Duodenal mucosa (tissue), 2 donors: ENCODE measurements around the gene FKBP1C.
"Not testable (repeated sequence)": the region's sequence is repeated elsewhere in the genome, so short reads cannot be mapped to it uniquely, and the experiment has no call there.

Experiments used
- H3K27ac ChIP-seq: one replicate; pipeline ENCODE4 v1.7.0; 2013; ENCODE audit warnings: low read depth, low read length
- H3K27me3 ChIP-seq, 2 donors: one replicate each; pipeline ENCODE4 v1.7.0; 2013; ENCODE audit warnings: low read length in 2 of 2, control low read depth in 1 of 2; ENCODE audit not compliant: insufficient read depth in 2 of 2, control insufficient read depth in 1 of 2
- H3K36me3 ChIP-seq, 2 donors: one replicate each; pipeline ENCODE4 v1.7.0; 2013; ENCODE audit warnings: low read length in 2 of 2, control low read depth in 1 of 2; ENCODE audit not compliant: insufficient read depth in 2 of 2, control insufficient read depth in 1 of 2
- H3K4me1 ChIP-seq, 2 donors: one replicate each; pipeline ENCODE4 v1.7.0; 2013; ENCODE audit warnings: low read length in 2 of 2, control low read depth in 1 of 2; ENCODE audit not compliant: insufficient read depth in 2 of 2, control insufficient read depth in 1 of 2
- H3K4me3 ChIP-seq, 2 donors: one replicate each; pipeline ENCODE4 v1.7.0; 2013; ENCODE audit warnings: low read length in 2 of 2, low read depth in 1 of 2
- H3K9ac ChIP-seq, 2 donors: one replicate each; pipeline ENCODE4 v1.7.0; 2013; ENCODE audit warnings: low read length in 2 of 2, low read depth in 1 of 2
- H3K9me3 ChIP-seq, 2 donors: one replicate each; pipeline ENCODE4 v1.7.0; 2013; ENCODE audit warnings: low read length in 2 of 2, control low read depth in 1 of 2; ENCODE audit not compliant: control insufficient read depth in 1 of 2

FKBP1C gene

DNA sequence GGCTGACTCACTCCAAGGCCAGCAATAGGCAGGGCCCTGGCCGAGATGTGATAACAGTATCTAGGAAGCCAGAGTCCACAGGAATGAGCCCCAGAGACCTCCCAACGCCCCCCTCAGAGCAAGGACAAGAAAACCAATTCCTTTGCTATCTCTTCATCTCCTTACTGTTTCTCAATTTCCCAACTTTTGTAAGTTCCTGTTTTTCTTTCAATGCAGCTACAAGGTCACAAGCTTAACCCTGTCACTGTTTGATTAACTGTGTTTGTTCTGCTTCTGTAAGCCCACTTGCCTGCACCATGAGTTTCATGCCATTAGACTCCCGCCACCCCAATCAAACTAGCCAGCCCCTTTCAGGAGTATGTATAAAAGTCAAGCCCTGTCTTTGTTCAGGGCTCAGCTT lies 3.5 kb downstream of the FKBP1C start:
- peaks cover 3 to 5% of the 10 kb centered on the region in 2 donors for H3K9me3 ChIP-seq
- H3K27ac ChIP-seq, result no peak overlapping the region
- H3K9ac ChIP-seq, result no peak overlapping the region

GRCh38 chr6:63224179-63224578 lies 12.9 kb downstream of the FKBP1C start:
- no peak overlapping the region for H3K9ac ChIP-seq
- H3K36me3 ChIP-seq, result no peaks in the 10 kb centered on the region
- no peaks in the 10 kb centered on the region for H3K9me3 ChIP-seq
- H3K4me1 ChIP-seq, result no peaks in the 10 kb centered on the region
- no peak overlapping the region for H3K27ac ChIP-seq
- no peaks in the 10 kb centered on the region for H3K27me3 ChIP-seq
- no peak overlapping the region for H3K4me3 ChIP-seq

More for the DNA sequence above, 3.5 kb downstream of the FKBP1C start:
- Histone ChIP-seq H3K36me3 (no peaks in the 10 kb centered on the region), H3K4me3 (no peak overlapping the region), H3K27me3 (no peaks in the 10 kb centered on the region), H3K4me1 (no peaks in the 10 kb centered on the region)

- not testable (repeated sequence) for H3K9ac ChIP-seq, H3K27me3 ChIP-seq, H3K4me1 ChIP-seq, H3K36me3 ChIP-seq, H3K27ac ChIP-seq, H3K4me3 ChIP-seq, H3K9me3 ChIP-seq
Measured at GRCh38 chr6:63225987-63226386, 14.7 kb downstream of the FKBP1C start.

DNA sequence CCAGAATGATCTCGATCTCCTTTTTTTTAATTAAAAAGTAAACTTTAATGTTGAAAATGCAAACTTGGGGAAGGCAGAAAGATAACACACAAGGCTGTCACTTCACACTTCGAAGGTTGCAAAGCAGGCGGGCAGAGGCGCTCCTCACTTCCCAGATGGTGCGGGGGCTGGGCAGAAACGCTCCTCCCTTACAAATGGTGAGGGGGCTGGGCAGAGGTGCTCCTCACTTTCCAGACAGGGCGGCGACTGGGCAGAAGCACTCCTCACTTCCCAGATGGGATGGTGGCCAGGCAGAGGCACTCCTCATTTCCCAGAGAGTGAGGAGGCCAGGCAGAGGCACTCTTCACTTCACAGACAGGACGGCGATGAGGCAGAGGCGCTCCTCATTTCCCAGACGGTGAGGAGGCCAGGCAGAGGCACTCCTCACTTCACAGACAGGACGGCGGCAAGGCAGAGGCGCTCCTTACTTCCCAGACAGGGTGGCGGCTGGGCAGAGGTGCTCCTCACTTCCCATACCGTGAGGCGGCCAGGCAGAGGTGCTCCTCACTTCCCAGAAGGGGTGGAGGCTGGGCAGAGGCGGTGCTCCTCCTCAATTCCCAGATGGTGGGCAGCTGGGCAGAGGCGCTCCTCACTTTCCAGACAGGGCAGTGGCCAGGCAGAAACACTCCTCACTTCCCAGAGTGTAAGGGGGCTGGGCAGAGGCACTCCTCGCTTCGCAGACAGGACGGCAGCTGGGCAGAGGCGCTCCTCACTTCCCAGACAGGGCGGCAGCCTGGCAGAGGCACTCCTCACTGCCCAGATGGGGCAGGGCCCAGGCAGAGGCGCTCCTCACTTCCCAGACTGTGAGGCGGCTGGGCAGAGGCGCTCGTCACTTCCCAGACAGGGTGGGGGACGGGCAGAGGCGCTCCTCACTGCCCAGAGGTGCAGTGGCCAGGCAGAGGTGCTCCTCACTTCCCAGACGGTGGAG lies 16.9 kb downstream of the FKBP1C start:
- H3K27ac ChIP-seq, H3K9ac ChIP-seq, H3K9me3 ChIP-seq, H3K27me3 ChIP-seq, H3K4me3 ChIP-seq, H3K4me1 ChIP-seq, H3K36me3 ChIP-seq: not testable (repeated sequence)

- H3K27ac ChIP-seq, H3K9me3 ChIP-seq, H3K4me3 ChIP-seq, H3K4me1 ChIP-seq, H3K9ac ChIP-seq, H3K36me3 ChIP-seq, H3K27me3 ChIP-seq: not testable (repeated sequence)
Measured at GRCh38 chr6:63230027-63230426, 18.8 kb downstream of the FKBP1C start.

DNA sequence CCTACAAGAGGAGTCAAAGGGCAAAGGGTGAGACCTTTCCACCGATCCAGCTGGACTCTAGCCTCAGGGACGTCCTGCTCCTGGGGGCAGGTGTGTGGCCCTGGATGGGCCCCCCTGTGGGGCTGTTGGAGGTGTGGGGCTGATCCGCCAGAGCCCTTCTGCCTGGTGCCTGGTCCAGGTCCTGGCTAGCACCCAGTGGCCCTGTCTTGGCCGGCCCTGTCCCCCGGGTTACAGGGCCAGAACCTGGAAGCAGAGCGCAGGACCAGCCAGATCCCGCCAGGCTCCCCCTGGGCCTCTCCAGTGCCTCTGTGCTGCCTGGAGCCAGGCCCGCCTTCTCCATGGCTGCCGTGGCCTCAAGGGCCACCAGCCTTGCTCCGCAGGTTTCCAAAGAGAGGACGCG lies 19.2 kb downstream of the FKBP1C start:
- H3K9ac ChIP-seq, H3K4me1 ChIP-seq, H3K36me3 ChIP-seq, H3K27me3 ChIP-seq, H3K27ac ChIP-seq, H3K9me3 ChIP-seq, H3K4me3 ChIP-seq: not testable (repeated sequence)

- H3K36me3 ChIP-seq, result no peaks in the 10 kb centered on the region
- no peak overlapping the region for H3K4me3 ChIP-seq
- H3K9me3 ChIP-seq, result no peaks in the 10 kb centered on the region
- no peak overlapping the region for H3K9ac ChIP-seq
- no peaks in the 10 kb centered on the region for H3K4me1 ChIP-seq
- no peak overlapping the region for H3K27ac ChIP-seq
- no peaks in the 10 kb centered on the region for H3K27me3 ChIP-seq
Measured at GRCh38 chr6:63236398-63236817, 25.1 kb downstream of the FKBP1C start.

DNA sequence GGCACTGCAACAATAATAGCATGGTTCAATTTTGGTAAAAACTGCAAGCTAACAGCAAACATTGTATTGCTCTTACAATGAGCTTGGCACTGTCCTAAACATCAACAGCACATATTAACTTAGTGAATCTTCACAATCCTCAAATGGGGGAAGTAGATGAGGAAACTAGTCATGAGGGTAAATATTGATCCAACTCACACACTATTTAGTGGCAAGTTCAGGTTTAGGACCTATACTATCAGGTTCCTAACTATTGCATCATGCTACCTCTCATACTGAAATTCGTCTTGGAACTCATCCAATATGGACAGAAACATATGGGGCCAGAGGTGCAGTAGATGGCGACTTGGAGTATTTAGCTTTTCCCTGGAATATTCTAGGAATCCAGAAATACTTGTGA lies 34.2 kb downstream of the FKBP1C start:
- no peaks in the 10 kb centered on the region for H3K4me1 ChIP-seq
- H3K9me3 ChIP-seq, result no peaks in the 10 kb centered on the region
- H3K36me3 ChIP-seq, result no peaks in the 10 kb centered on the region
- H3K9ac ChIP-seq, result no peak overlapping the region
- H3K27ac ChIP-seq, result no peak overlapping the region
- no peak overlapping the region for H3K4me3 ChIP-seq
- no peaks in the 10 kb centered on the region for H3K27me3 ChIP-seq

- no peak overlapping the region for H3K4me3 ChIP-seq
- H3K27ac ChIP-seq, result no peak overlapping the region
- H3K4me1 ChIP-seq, result no peaks in the 10 kb centered on the region
- no peaks in the 10 kb centered on the region for H3K9me3 ChIP-seq
- H3K36me3 ChIP-seq, result no peaks in the 10 kb centered on the region
- no peaks in the 10 kb centered on the region for H3K27me3 ChIP-seq
- no peak overlapping the region for H3K9ac ChIP-seq
Measured at GRCh38 chr6:63245909-63246308, 34.6 kb downstream of the FKBP1C start.

DNA sequence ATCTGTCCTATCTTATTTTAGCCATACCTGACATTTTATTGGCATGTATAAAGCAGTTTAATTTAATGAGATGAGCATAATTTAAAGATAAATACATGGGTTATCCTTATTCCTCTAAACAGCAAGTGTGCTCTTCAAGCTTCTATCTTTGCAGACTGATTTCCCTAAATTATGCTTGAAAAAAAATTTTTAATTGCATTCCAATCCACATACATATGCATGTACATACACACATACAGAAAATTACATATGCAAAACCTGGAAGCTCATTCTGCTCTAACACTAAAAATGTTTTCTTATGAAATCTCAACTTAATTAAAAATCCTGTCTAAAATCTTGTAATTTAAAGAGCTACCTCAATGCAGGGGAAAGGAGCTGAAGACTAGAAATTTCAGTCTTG lies 35.3 kb downstream of the FKBP1C start:
- no peaks in the 10 kb centered on the region for H3K9me3 ChIP-seq
- no peaks in the 10 kb centered on the region for H3K27me3 ChIP-seq
- H3K4me3 ChIP-seq, result no peak overlapping the region
- H3K4me1 ChIP-seq, result no peaks in the 10 kb centered on the region
- no peaks in the 10 kb centered on the region for H3K36me3 ChIP-seq
- no peak overlapping the region for H3K9ac ChIP-seq
- H3K27ac ChIP-seq, result no peak overlapping the region
